ENCODE measurements around the gene TUBG2. TPM values are rescaled to one million over a fixed set of nuclear protein-coding genes. Genes with fewer than 3 reads are reported as not detected.
A peak's percentile ranks its signal among the peaks of the same experiment; 100 is the strongest.
"Not testable (repeated sequence)": the region's sequence is repeated elsewhere in the genome, so short reads cannot be mapped to it uniquely, and the experiment has no call there.

Gene TUBG2
- total and polyA plus RNA-seq, 2 donors (not counting 1 experiment from before 2014, with no cell fraction given) = 16.7 to 19.0 TPM

DNA sequence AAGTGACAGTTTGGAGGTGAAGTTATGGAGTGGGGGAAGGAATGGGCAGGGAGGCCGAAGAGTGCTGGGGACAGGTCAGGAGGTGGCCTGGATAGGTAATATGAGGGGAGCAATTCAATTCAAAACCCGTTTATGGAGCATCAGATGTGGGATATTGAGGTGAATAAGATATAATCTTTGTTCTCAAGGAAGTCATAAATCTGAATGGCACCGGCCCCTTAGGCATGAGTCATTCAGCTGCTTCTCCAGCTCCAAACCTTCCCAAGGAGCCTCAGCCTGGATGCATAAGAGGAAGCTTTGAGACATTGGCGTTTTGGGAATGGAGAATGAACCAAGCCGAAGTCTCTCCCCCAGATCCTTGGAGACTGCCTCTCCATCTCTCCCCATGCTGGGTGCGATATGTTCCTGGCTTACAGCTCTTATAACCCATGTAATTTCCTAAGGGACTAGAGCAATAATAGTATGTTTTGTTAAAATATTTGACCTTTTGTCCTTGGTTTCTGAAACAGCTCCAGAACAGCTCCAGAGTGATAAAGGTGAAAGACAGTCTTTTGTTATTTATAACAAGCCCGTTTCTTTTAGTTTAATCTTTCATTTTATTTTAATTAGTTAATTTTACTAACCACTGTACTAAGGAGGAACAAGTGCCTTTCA, 1.7 kb downstream of the TUBG2 start:
- Mint-ChIP-seq H3K27me3 (peaks cover 4% of the 10 kb centered on the region), H3K9me3 (ENCODE audit: insufficient read depth) (no peaks in the 10 kb centered on the region), H3K4me1 (peaks cover 27% of the 10 kb centered on the region), H3K4me3 (peak overlapping the region; percentile 61), H3K27ac (no peak overlapping the region)
- ATAC-seq (ENCODE audit: low read depth) = no peak
- ChIA-PET POLR2A (no interaction called here), CTCF (interaction anchor here (2.6 to 4.9 kb wide), 2 partner anchors 13 to 19 kb away, joined by 13 to 18 read pairs; no protein-coding TSS in a partner anchor)
- Histone ChIP-seq H3K9me3 (ENCODE audit: control extremely low read depth in 1 of 3, control insufficient read depth in 2 of 3, insufficient read depth in 1 of 3, low read length in 2 of 3) (no peaks in the 10 kb centered on the region), H2AFZ (ENCODE audit: insufficient read depth, low read depth, low read length, poor library complexity, severe bottlenecking) (no peak overlapping the region), H3K4me3 (ENCODE audit: control extremely low read depth in 1 of 5, extremely low read depth in 1 of 5, insufficient read depth in 1 of 5, low read depth in 2 of 5, low read length in 4 of 5) (no peak overlapping the region), H3K4me2 (replicated peaks; ENCODE audit: low read depth, low read length, poor library complexity, severe bottlenecking) (no peak overlapping the region), H4K20me1 (ENCODE audit: control insufficient read depth, insufficient read depth, low read length, poor library complexity, severe bottlenecking) (no peaks in the 10 kb centered on the region), H3K36me3 (replicated peaks in 1 of 2; ENCODE audit: control extremely low read depth in 1 of 2, control insufficient read depth in 1 of 2, extremely low read depth in 1 of 2, insufficient read depth in 2 of 2, low read length in 1 of 2) (peaks cover 0 to 2% of the 10 kb centered on the region in 2 experiments), H3K9ac (ENCODE audit: low read length) (no peak overlapping the region), H3K4me1 (ENCODE audit: control insufficient read depth in 2 of 2, insufficient read depth in 2 of 2, low read length in 2 of 2) (peaks cover 11 to 22% of the 10 kb centered on the region in 2 donors), H3K79me2 (ENCODE audit: control insufficient read depth, insufficient read depth, low read length) (no peaks in the 10 kb centered on the region), H3K27me3 (replicated peaks in 1 of 4; ENCODE audit: control extremely low read depth in 1 of 4, control insufficient read depth in 3 of 4, insufficient read depth in 4 of 4, low read length in 3 of 4) (peaks cover 0 to 12% (median 0%) of the 10 kb centered on the region in 4 experiments), H3K27ac (ENCODE audit: low read length in 2 of 2) (no peak overlapping the region)
- no peak for DNase-seq
- intact Hi-C loops (cut with micrococcal nuclease) = no loop called here
- TF ChIP-seq EZH2 (IDR thresholded peaks at IDR 0.05; ENCODE audit: borderline replicate concordance, insufficient read depth, low read depth, low read length, poor library complexity, severe bottlenecking) = no peak
- TF ChIP-seq, protein P1, sequence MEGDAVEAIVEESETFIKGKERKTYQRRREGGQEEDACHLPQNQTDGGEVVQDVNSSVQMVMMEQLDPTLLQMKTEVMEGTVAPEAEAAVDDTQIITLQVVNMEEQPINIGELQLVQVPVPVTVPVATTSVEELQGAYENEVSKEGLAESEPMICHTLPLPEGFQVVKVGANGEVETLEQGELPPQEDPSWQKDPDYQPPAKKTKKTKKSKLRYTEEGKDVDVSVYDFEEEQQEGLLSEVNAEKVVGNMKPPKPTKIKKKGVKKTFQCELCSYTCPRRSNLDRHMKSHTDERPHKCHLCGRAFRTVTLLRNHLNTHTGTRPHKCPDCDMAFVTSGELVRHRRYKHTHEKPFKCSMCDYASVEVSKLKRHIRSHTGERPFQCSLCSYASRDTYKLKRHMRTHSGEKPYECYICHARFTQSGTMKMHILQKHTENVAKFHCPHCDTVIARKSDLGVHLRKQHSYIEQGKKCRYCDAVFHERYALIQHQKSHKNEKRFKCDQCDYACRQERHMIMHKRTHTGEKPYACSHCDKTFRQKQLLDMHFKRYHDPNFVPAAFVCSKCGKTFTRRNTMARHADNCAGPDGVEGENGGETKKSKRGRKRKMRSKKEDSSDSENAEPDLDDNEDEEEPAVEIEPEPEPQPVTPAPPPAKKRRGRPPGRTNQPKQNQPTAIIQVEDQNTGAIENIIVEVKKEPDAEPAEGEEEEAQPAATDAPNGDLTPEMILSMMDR (IDR thresholded peaks at IDR 0.05) = no peak
- 100% methylated on average over 1 of the region's 7 CpGs for WGBS (ENCODE audit: insufficient coverage)

DNA sequence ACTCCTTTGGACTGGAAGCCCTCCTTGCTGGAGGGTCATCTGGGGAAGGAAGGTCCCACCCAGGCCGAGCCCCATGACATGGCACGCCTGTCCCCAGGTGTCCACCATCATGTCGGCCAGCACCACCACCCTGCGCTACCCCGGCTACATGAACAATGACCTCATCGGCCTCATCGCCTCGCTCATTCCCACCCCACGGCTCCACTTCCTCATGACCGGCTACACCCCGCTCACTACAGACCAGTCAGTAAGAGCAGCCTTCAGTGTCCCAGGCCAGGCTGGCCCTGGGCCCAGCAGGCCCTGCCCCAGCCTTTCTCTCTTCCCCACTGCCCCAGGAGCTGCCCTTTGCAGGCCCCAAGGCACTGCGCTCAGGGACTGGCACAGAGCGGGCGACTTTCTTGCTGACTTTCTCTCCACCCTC, 6.5 kb downstream of the TUBG2 start:
- H3K9me3 ChIP-seq (ENCODE audit: control extremely low read depth in 1 of 3, control insufficient read depth in 2 of 3, insufficient read depth in 1 of 3, low read length in 2 of 3) = no peaks in the 10 kb centered on the region
- Mint-ChIP-seq H3K27me3 (no peaks in the 10 kb centered on the region), H3K9me3 (ENCODE audit: insufficient read depth) (no peaks in the 10 kb centered on the region), H3K27ac (no peak overlapping the region), H3K4me1 (peaks cover 8% of the 10 kb centered on the region), H3K4me3 (no peak overlapping the region)
- ChIA-PET POLR2A (no interaction called here), CTCF (no interaction called here)
- ATAC-seq (ENCODE audit: low read depth) (no peak), DNase-seq (no peak)
- H3K79me2 ChIP-seq (ENCODE audit: control insufficient read depth, insufficient read depth, low read length) = no peaks in the 10 kb centered on the region
- no peak overlapping the region for H3K4me2 ChIP-seq (replicated peaks; ENCODE audit: low read depth, low read length, poor library complexity, severe bottlenecking)
- 90% methylated on average over 14 of the region's 14 CpGs for WGBS (ENCODE audit: insufficient coverage)
- peaks cover 0 to 9% (median 0%) of the 10 kb centered on the region in 4 experiments for H3K27me3 ChIP-seq (replicated peaks in 1 of 4; ENCODE audit: control extremely low read depth in 1 of 4, control insufficient read depth in 3 of 4, insufficient read depth in 4 of 4, low read length in 3 of 4)
- peaks cover under 1 to 8% of the 10 kb centered on the region in 2 donors for H3K4me1 ChIP-seq (ENCODE audit: control insufficient read depth in 2 of 2, insufficient read depth in 2 of 2, low read length in 2 of 2)
- no peak overlapping the region for H3K9ac ChIP-seq (ENCODE audit: low read length)
- TF ChIP-seq EZH2 (IDR thresholded peaks at IDR 0.05; ENCODE audit: borderline replicate concordance, insufficient read depth, low read depth, low read length, poor library complexity, severe bottlenecking) = no peak
- TF ChIP-seq, protein P1 (IDR thresholded peaks at IDR 0.05) = no peak
- intact Hi-C loops (cut with micrococcal nuclease) = no loop called here
- no peaks in the 10 kb centered on the region for H4K20me1 ChIP-seq (ENCODE audit: control insufficient read depth, insufficient read depth, low read length, poor library complexity, severe bottlenecking)
- H3K36me3 ChIP-seq (replicated peaks in 1 of 2; ENCODE audit: control extremely low read depth in 1 of 2, control insufficient read depth in 1 of 2, extremely low read depth in 1 of 2, insufficient read depth in 2 of 2, low read length in 1 of 2) = peaks cover 0 to 4% of the 10 kb centered on the region in 2 experiments
- no peak overlapping the region for H3K4me3 ChIP-seq (ENCODE audit: control extremely low read depth in 1 of 5, extremely low read depth in 1 of 5, insufficient read depth in 1 of 5, low read depth in 2 of 5, low read length in 4 of 5)
- H2AFZ ChIP-seq (ENCODE audit: insufficient read depth, low read depth, low read length, poor library complexity, severe bottlenecking) = no peak overlapping the region
- no peak overlapping the region for H3K27ac ChIP-seq (ENCODE audit: low read length in 2 of 2)

DNA sequence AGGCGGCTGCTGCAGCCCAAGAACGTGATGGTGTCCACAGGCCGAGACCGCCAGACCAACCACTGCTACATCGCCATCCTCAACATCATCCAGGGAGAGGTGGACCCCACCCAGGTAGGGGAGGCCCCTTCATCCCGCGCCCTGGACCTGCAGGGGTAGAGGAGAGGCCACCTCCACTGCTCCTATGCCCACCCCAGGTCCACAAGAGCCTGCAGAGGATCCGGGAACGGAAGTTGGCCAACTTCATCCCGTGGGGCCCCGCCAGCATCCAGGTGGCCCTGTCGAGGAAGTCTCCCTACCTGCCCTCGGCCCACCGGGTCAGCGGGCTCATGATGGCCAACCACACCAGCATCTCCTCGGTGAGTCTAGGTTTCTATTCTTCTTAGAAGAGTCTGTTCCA, 7.0 kb downstream of the TUBG2 start:
- H3K27me3 Mint-ChIP-seq; POLR2A ChIA-PET; H3K4me2 ChIP-seq (replicated peaks; ENCODE audit: low read depth, low read length, poor library complexity, severe bottlenecking); H3K79me2 ChIP-seq (ENCODE audit: control insufficient read depth, insufficient read depth, low read length); H4K20me1 ChIP-seq (ENCODE audit: control insufficient read depth, insufficient read depth, low read length, poor library complexity, severe bottlenecking); H3K4me3 ChIP-seq (ENCODE audit: control extremely low read depth in 1 of 5, extremely low read depth in 1 of 5, insufficient read depth in 1 of 5, low read depth in 2 of 5, low read length in 4 of 5); CTCF ChIA-PET; H3K9ac ChIP-seq (ENCODE audit: low read length); H3K9me3 Mint-ChIP-seq (ENCODE audit: insufficient read depth); ATAC-seq (ENCODE audit: low read depth); H3K9me3 ChIP-seq (ENCODE audit: control extremely low read depth in 1 of 3, control insufficient read depth in 2 of 3, insufficient read depth in 1 of 3, low read length in 2 of 3); H3K27ac Mint-ChIP-seq; H3K27ac ChIP-seq (ENCODE audit: low read length in 2 of 2); H3K36me3 ChIP-seq (replicated peaks in 1 of 2; ENCODE audit: control extremely low read depth in 1 of 2, control insufficient read depth in 1 of 2, extremely low read depth in 1 of 2, insufficient read depth in 2 of 2, low read length in 1 of 2); H3K4me3 Mint-ChIP-seq; H2AFZ ChIP-seq (ENCODE audit: insufficient read depth, low read depth, low read length, poor library complexity, severe bottlenecking); intact Hi-C loops (cut with micrococcal nuclease); DNase-seq: not testable (repeated sequence)
- Histone ChIP-seq H3K4me1 (ENCODE audit: control insufficient read depth in 2 of 2, insufficient read depth in 2 of 2, low read length in 2 of 2) (peaks cover 6 to 14% of the 10 kb centered on the region in 2 donors), H3K27me3 (replicated peaks in 1 of 4; ENCODE audit: control extremely low read depth in 1 of 4, control insufficient read depth in 3 of 4, insufficient read depth in 4 of 4, low read length in 3 of 4) (peaks cover 0 to 14% (median 2%) of the 10 kb centered on the region in 4 experiments)
- 91% methylated on average over 9 of the region's 16 CpGs for WGBS (ENCODE audit: insufficient coverage)
- H3K4me1 Mint-ChIP-seq = peaks cover 12% of the 10 kb centered on the region
